Body of pancreas (tissue), 4 donors: ENCODE data around the gene BORCS8. TPM values are rescaled to one million over a fixed set of nuclear protein-coding genes. Genes with fewer than 3 reads are reported as not detected.

Experiments
- ATAC-seq: fragments of 150-250 bp; one replicate; pipeline ENCODE4 v1.9.1; 2016
- DNase-seq, 4 donors: peaks; one replicate each; pipeline ENCODE4 v3.0.0-alpha.2; 2019
- H3K27ac ChIP-seq, 4 donors: fragments of 200-600 bp; sonication (generic); 1 replicate in 3 of 4; 2 replicates in 1 of 4; pipeline versions ENCODE4 v1.5.1 to v1.6.1; 2016 to 2019; ENCODE audit warnings: mild to moderate bottlenecking in 1 of 4, mixed read lengths in 1 of 4, moderate library complexity in 1 of 4
- H3K27me3 ChIP-seq, 2 donors: fragments of 200-600 bp; sonication (generic); one replicate each; pipeline ENCODE4 v1.6.0; 2016; ENCODE audit warnings: mild to moderate bottlenecking in 1 of 2
- H3K36me3 ChIP-seq, 2 donors: fragments of 200-600 bp; sonication (generic); replicated peaks in 1 of 2; 2 replicates each; pipeline ENCODE4 v1.5.1; 2016; ENCODE audit warnings: low read depth in 2 of 2; ENCODE audit not compliant: insufficient read depth in 1 of 2
- H3K4me1 ChIP-seq: fragments of 200-600 bp; sonication (generic); one replicate; pipeline ENCODE4 v1.6.0; 2016
- H3K4me3 ChIP-seq, 2 donors: fragments of 200-600 bp; sonication (generic); 1 replicate in 1 of 2; 2 replicates in 1 of 2; pipeline ENCODE4 v1.5.1; 2016 to 2019
- H3K9me3 ChIP-seq, 3 donors: fragments of 200-600 bp; sonication (generic); 1 replicate in 2 of 3; 2 replicates in 1 of 3; pipeline ENCODE4 v1.5.1; 2016
- CTCF ChIP-seq, 7 experiments: fragments of 450-650 bp in 4 of 7; fragments of 200-600 bp in 3 of 7; sonication (generic) in 3 of 7; IDR thresholded peaks; one replicate each; pipeline ENCODE4 v1.5.1; 2016 to 2019; ENCODE audit warnings: antibody characterized with exemption in 7 of 7
- POLR2A ChIP-seq, 3 donors: fragments of 450-650 bp; IDR thresholded peaks; one replicate each; pipeline ENCODE4 v1.6.1; 2016; ENCODE audit warnings: antibody characterized with exemption in 3 of 3, mild to moderate bottlenecking in 2 of 3
- WGBS, 2 donors: methylation state at CpG; one replicate each; pipeline ENCODE4 v1.1.5; 2017; 5-methylcytosine and 5-hydroxymethylcytosine counted together
- intact Hi-C: fragments of 100-400 bp; cut with DNase I; formaldehyde crosslinking; loops from one replicate; pipeline ENCODE4 v1.15.1; 2023
- total RNA-seq, 2 donors: library from RNA; depleted of rRNA; stranded (reverse); fragments of >200 nt; gene quantifications; one replicate each; pipeline ENCODE4 v1.1.0, GENCODE V29; 2016

BORCS8 gene
- total RNA-seq, 2 donors from 2014 or later = 5.4 to 25.4 TPM

DNA sequence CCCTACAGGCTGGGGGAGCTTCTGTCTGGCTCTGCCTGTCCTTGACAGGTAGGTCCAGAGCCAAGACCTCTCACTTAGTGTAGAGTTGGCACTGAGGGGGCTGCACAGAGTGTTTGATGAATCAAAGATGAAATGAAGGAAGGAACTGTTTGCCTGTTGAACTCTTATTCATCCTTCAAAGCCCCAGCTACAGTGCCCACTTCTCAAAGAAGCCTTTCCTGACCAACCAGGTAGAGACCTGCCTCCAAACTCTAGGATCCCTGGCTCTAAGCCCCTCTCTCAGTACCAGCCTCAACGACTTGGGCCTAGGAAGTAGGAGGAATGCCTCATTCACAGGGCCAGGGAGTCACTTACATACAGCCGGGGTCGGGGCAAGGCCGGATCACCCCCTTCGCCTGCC, 44.6 kb downstream of the BORCS8 start:
- Histone ChIP-seq H3K27ac (no peak overlapping the region), H3K9me3 (no peaks in the 10 kb centered on the region), H3K4me1 (peaks cover 8% of the 10 kb centered on the region), H3K4me3 (no peak overlapping the region), H3K27me3 (no peaks in the 10 kb centered on the region), H3K36me3 (no peaks in the 10 kb centered on the region)
- ATAC-seq (no peak), DNase-seq (no peak)
- intact Hi-C loops = no loop called here
- TF ChIP-seq POLR2A (IDR thresholded peaks at IDR 0.05) (no peak), CTCF (IDR thresholded peaks at IDR 0.05) (no peak)
- WGBS, 2 donors = 96 to 97% methylated on average over 4 to 5 of the region's 5 CpGs

GRCh38 chr19:19146865-19147264, 45.1 kb downstream of the BORCS8 start:
- no peaks in the 10 kb centered on the region for H3K27me3 ChIP-seq
- DNase-seq = no peak
- peaks cover 8% of the 10 kb centered on the region for H3K4me1 ChIP-seq
- no peaks in the 10 kb centered on the region for H3K36me3 ChIP-seq
- intact Hi-C loops = no loop called here
- ATAC-seq = no peak
- no peaks in the 10 kb centered on the region for H3K9me3 ChIP-seq
- 93% methylated on average over 7 of the region's 7 CpGs; no CpG with 5 or more reads in 1 of the 2 donors for WGBS, 2 donors
- TF ChIP-seq POLR2A (IDR thresholded peaks at IDR 0.05) (no peak), CTCF (IDR thresholded peaks at IDR 0.05) (no peak)
- no peak overlapping the region for H3K4me3 ChIP-seq
- no peak overlapping the region for H3K27ac ChIP-seq

DNA sequence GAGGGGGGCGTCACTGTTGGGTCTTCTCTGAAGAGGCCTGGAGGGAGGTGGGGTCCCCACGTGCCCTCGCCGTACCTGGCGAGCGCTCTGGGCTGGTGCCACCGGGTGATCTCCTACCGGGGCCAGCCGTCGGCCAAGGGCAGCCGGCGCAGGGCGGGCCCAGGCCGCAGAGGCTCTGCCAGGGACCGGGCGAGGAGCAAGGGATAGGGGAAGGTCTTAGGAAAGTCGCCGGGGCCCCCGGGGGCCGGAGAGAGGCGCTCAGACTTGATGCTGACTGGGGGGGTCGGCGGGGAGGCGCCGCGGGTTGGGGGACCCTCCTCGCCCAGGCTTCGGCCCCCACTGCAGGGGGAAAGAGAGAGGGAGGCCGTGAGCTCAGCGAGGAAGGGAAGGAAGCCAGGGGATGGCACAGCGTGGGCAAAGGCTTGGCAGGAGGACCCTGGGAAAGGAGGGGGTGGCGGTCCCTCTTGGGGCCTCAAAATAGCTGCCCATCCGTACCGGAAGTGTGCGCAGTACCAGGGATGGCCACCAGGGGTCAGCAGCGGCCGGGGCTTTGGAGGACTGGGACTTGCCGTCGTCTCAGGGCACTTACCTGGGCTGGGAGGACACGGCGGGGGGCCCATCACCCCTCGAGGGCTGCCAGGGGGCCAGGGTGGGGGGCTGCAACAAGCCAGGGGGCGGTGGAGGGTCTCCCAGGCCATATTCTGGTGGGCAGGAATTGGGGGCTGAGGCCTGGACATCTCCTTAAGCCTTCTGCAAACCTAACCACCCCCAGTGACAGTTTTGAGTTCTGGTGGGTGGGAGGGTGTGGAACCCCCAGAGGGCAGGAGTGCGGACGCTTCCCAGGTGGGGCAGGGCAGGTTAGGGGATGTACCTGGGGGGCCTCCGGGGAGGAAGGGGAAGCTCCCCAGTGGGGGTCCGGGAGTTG, 46.0 kb downstream of the BORCS8 start:
- DNase-seq = peak; percentile 77 to 87 (median 82)
- Histone ChIP-seq H3K27me3 (no peaks in the 10 kb centered on the region), H3K4me1 (peaks cover 8% of the 10 kb centered on the region), H3K9me3 (no peaks in the 10 kb centered on the region), H3K36me3 (no peaks in the 10 kb centered on the region), H3K27ac (no peak overlapping the region), H3K4me3 (no peak overlapping the region)
- ATAC-seq = peak; percentile 80
- intact Hi-C loops = no loop called here
- TF ChIP-seq POLR2A (IDR thresholded peaks at IDR 0.05) (no peak), CTCF (IDR thresholded peaks at IDR 0.05) (peak; percentile 86 to 98 (median 93))
- 21 to 24% methylated on average over 25 to 40 of the region's 47 CpGs for WGBS, 2 donors

DNA sequence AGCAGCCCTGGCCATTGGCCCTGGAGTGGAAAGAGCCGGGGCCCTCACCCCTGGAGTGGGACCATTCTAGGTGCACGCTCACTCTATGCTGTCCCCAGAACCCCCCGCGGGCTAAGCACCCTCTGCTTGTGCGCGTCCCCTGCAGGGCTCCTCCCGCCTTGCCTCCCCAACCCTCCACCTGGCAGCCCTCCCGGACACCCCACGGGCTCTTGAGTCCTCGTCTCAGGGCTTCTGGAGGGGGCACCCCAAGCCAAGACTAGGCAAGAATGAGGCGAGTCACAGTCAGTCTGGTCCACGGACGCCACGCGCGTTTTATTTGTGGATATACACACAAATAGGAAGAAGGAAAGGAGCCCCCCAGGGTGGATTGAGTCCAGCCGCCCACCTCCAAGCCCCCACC, 46.7 kb downstream of the BORCS8 start:
- H3K36me3 ChIP-seq = no peaks in the 10 kb centered on the region
- H3K4me3 ChIP-seq = no peak overlapping the region
- ATAC-seq = no peak
- TF ChIP-seq POLR2A (IDR thresholded peaks at IDR 0.05) (no peak), CTCF (IDR thresholded peaks at IDR 0.05) (no peak)
- intact Hi-C loops = no loop called here
- no peaks in the 10 kb centered on the region for H3K9me3 ChIP-seq
- WGBS, 2 donors = 73 to 88% methylated on average over 1 to 17 of the region's 17 CpGs
- peaks cover 8% of the 10 kb centered on the region for H3K4me1 ChIP-seq
- no peaks in the 10 kb centered on the region for H3K27me3 ChIP-seq
- H3K27ac ChIP-seq = no peak overlapping the region
- no peak for DNase-seq
